GM12872 (cell line): ENCODE measurements around the gene MUC4.

ENCODE experiments used
- TF ChIP-seq, protein P1 (sequence below): IDR thresholded peaks from 3 replicates; pipeline ENCODE4 v1.5.1; 2011; ENCODE audit warnings: low read depth, mild to moderate bottlenecking, low read length, moderate library complexity; ENCODE audit not compliant: insufficient read depth

Gene MUC4

DNA sequence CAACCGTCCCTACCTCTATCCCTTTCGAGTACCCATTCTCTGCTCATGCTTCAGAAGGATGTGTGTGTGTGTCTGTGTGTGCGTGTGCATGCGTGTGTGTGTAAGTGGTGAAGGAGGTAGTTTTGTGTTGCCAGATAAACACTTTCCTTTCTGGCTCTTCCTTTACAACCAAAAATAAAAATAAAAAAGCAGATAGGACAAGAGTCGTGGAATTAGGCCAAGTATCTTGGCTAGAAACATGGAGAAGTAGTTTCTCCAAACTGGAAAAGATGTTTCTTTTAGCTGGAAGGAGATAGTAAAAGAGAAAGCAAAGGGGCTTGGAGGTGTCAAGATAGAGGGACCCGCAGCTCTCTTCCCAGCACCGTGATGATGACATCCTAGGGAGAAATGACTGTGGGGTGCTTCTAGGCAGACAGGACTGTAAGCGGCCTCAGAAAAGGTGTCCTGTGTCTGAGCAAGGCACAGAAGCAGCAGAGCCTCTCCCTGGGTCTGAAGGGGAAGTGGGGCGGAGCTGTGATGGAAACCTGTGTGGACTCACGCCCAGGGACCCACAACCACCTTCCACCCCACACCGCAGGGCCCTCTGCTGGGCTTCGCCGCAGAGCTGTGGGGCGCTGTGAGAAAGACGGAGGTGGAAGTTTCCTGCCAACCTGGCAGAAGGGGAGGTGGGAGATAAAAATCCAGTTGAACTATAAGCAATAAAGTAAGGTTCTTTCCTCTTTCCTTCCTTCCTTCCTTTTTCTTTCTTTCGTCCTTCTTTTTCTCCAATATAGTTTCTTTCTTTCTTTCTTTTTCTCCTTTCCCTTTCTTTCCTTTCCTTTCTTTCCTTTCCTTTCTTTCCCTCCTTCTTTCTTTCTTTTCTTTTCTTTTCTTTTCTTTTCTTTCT lies 55.7 kb downstream of the MUC4 start:
- TF ChIP-seq, protein P1, sequence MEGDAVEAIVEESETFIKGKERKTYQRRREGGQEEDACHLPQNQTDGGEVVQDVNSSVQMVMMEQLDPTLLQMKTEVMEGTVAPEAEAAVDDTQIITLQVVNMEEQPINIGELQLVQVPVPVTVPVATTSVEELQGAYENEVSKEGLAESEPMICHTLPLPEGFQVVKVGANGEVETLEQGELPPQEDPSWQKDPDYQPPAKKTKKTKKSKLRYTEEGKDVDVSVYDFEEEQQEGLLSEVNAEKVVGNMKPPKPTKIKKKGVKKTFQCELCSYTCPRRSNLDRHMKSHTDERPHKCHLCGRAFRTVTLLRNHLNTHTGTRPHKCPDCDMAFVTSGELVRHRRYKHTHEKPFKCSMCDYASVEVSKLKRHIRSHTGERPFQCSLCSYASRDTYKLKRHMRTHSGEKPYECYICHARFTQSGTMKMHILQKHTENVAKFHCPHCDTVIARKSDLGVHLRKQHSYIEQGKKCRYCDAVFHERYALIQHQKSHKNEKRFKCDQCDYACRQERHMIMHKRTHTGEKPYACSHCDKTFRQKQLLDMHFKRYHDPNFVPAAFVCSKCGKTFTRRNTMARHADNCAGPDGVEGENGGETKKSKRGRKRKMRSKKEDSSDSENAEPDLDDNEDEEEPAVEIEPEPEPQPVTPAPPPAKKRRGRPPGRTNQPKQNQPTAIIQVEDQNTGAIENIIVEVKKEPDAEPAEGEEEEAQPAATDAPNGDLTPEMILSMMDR: no peak

DNA sequence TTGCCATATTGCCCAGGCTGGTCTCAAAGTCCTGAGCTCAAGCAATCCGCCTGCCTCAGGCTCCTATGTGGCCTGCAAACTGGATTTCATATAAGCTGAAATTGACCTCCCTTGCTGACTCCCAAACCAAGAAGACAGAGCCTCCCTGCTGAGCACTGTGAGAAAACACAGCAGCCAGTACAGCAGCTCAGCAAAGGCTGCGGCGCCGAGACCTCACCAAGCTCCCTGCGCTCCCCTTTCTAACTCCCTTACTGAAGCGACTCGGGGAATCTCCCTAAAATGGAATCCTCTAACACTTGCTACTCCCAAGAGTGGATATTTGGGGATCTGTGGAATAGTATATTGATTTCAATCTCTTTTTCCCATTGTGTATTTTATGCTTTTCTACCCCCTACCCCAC lies 56.3 kb downstream of the MUC4 start:
- TF ChIP-seq, protein P1: no peak

DNA sequence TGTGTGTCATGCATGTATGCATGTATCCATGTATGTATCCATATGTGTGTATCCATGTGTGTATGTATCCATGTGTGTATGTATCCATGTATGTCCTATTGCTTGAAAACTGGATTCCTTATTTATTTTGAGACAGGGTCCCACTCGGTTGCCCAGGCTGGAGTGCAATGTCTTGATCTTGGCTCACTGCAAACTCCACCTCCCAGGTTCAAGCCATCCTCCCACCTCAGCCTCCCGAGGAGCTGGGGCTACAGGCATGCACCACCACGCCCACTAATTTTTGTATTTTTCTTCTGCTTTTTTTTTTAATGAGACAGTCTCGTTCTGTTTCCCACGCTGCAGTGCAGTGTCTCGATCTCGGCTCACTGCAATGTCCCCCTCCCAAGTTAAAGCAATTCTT lies 56.8 kb downstream of the MUC4 start:
- TF ChIP-seq, protein P1: no peak

DNA sequence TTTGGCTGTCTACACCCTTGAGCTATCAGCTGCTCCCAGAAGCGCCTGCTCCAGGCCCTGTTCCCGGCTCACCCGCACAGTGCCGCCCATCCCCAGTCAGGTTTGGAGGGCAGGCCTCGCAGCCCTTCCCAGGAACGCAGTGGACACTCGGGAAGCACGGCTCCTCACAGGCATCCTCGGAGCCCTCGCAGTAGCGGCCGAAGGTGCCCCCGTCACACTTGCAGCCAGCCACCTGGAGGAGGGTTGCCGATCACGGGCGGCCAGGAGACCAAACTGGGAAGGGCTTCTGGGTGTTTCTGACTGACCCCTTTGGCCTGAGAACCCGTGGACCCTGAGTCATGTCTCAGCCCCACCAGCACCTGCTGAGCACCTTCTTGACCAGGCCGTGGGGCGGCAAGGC lies 57.6 kb downstream of the MUC4 start:
- TF ChIP-seq, protein P1: no peak

DNA sequence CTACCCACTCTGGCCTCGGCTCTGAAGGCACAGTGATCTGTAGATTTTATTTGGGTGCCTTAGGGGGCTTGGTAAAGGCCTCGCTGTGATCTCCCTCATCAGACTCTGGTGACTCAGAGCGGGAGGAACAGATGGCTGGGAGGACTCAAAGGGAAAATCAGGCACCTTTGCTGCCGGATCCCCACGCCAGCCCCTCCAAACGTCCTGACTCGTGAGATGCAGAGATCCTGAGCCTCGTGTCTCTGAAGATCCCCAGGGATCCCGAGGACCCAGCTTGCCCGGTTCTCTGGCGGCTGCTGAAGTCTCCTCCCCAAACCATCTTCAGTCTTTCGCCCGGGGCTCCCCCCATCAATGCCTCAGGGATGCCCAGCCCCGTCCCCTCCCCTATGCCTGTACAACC lies 58.1 kb downstream of the MUC4 start:
- TF ChIP-seq, protein P1: no peak

DNA sequence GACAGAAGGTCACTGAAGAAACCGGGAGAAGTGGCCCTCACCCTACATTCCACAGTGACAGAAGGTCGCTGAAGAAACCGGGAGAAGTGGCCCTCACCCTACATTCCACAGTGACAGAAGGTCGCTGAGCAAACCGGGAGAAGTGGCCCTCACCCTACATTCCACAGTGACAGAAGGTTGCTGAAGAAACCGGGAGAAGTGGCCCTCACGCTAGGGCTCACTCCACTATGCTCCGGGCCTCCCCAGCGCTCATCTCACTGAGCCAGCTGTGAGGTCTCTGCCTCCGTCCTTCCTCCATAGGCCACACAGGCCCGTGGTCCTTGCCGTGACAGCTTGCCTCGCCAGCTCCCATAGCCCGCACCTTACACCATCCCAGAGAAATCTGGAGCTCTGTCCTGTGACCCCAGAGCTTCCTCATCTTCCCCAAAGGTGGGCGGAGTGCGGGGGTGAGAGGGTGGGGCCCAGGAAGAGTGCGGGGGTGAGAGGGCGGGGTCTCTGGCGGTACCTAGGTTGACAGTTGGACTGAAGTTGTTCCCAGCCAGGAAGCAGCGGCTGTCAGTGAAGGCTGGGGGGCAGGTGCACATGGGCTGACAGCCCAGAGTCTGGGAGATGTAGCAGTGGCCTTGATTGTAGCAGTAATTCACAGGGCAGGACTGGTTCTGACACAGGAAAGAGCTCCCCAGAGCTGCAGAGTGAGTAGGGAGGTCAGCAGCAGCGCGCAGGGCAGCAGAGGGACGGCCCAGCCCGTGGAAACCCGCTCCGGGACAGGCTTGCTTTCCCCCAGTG lies 59.0 kb downstream of the MUC4 start:
- TF ChIP-seq, protein P1: no peak

DNA sequence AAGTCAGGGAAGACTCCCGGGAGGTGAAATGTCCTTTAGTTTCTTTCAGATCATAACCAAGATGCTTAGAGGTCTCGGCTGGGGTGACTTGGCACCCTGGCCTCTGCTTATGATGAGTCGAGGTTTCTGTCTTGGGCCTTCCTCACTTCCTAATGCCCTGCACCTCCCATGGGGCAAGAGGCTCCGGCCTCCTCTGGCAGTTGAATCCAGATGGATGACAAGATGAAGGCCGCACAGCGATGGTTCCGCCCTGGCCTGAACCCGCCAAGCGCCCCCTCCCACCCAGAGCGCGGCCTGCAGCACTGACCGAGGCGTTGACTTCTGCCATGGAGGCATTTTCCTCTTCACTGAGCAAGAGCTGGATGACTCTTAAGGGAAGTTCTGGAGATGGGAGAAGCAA lies 59.7 kb downstream of the MUC4 start:
- TF ChIP-seq, protein P1: no peak
